Lower leg skin (tissue), 4 donors: ENCODE measurements around the gene FTO. TPM values are rescaled to one million over a fixed set of nuclear protein-coding genes. Genes with fewer than 3 reads are reported as not detected.

Experiments used
- DNase-seq, 2 donors: peaks; one replicate each; pipeline ENCODE4 v3.0.0-alpha.2; 2019; ENCODE audit warnings: low spot score in 2 of 2
- H3K4me3 ChIP-seq: fragments of 200-600 bp; sonication (generic); 2 replicates; pipeline ENCODE4 v1.5.1; 2017; ENCODE audit warnings: mild to moderate bottlenecking, low read depth; ENCODE audit not compliant: poor library complexity, severe bottlenecking
- CTCF ChIP-seq, 3 donors: fragments of 450-650 bp; IDR thresholded peaks; one replicate each; pipeline ENCODE4 v1.5.1; 2016; ENCODE audit warnings: antibody characterized with exemption in 3 of 3, mild to moderate bottlenecking in 3 of 3, moderate library complexity in 2 of 3
- POLR2A ChIP-seq, 2 donors: fragments of 450-650 bp; IDR thresholded peaks; one replicate each; pipeline ENCODE4 v1.6.1; 2016 to 2017; ENCODE audit warnings: antibody characterized with exemption in 2 of 2, mild to moderate bottlenecking in 1 of 2, moderate library complexity in 1 of 2
- WGBS, 2 donors: methylation state at CpG; one replicate each; pipeline ENCODE4 v1.1.5; 2018; 5-methylcytosine and 5-hydroxymethylcytosine counted together
- intact Hi-C: fragments of 100-400 bp; cut with DNase I; formaldehyde crosslinking; loops from one replicate; pipeline ENCODE4 v1.15.0; 2023; ENCODE audit warnings: low total_unique reads
- total RNA-seq, 4 donors: library from RNA; depleted of rRNA; stranded (reverse); fragments of >200 nt; gene quantifications; one replicate each; pipeline ENCODE4 v1.1.0, GENCODE V29; 2016

FTO gene
- total RNA-seq, 4 donors from 2014 or later, result 61.2 to 88.2 (median 64.1) TPM

GRCh38 chr16:54125751-54126655 lies 422.0 kb downstream of the FTO start:
- WGBS, 2 donors, result 73 to 79% methylated on average over 6 of the region's 6 CpGs
- TF ChIP-seq CTCF (IDR thresholded peaks at IDR 0.05) (no peak), POLR2A (IDR thresholded peaks at IDR 0.05) (no peak)
- intact Hi-C loops, result no loop called here
- no peak for DNase-seq
- H3K4me3 ChIP-seq, result no peak overlapping the region

DNA sequence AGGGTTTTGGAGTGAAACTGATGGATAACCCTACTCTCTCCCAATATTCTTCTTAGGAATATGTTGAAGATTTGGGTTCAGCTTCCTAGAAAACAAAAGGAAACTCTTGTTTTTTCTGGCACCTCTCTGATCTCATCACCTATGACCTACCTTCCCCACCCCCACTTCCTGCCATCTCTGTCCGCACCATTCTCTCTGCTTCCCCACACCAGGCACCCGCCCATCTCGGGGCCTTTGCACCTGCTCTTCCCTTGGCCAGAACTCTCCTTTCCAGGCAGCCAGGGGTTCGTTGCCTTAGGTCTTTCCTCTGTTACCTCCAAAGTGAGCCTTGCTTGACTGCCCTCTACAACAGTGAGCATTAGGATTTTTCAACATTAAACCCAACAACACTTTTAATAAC lies 423.0 kb downstream of the FTO start:
- WGBS, 2 donors, result 76 to 77% methylated on average over 4 of the region's 4 CpGs
- intact Hi-C loops, result no loop called here
- no peak for DNase-seq
- no peak overlapping the region for H3K4me3 ChIP-seq
- TF ChIP-seq POLR2A (IDR thresholded peaks at IDR 0.05) (no peak), CTCF (IDR thresholded peaks at IDR 0.05) (no peak)

DNA sequence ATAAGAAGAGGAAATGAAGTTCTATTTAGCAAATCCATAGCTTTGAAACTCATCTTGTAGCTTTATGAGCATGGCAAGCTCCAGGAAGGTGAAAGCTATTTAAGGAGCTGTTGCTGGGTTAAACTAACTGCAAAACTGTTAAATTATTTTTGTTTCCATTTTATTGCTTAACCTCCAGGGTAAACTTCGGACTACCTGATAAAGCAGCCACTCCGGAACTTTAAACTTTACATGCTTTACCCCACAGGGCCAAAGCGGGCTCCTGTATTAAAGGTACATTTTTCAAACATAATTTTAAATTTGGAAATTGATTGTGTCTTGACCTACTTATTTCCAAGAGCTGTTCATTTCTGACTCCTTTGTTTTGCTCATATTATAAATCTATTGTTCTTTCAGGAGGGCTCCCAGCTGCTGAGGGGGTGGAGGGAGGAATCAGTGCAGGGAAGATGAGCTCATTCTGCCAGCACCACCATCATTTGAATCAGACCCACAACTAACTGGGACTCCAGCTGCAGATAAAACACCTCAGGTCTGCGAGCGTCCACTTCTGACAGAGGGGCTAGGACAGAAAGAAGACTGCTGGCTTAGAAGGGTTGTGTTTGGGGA lies 424.8 kb downstream of the FTO start:
- no peak for DNase-seq
- intact Hi-C loops, result no loop called here
- no peak for TF ChIP-seq CTCF (IDR thresholded peaks at IDR 0.05)
- no peak overlapping the region for H3K4me3 ChIP-seq
- 75 to 79% methylated on average over 5 of the region's 5 CpGs for WGBS, 2 donors

DNA sequence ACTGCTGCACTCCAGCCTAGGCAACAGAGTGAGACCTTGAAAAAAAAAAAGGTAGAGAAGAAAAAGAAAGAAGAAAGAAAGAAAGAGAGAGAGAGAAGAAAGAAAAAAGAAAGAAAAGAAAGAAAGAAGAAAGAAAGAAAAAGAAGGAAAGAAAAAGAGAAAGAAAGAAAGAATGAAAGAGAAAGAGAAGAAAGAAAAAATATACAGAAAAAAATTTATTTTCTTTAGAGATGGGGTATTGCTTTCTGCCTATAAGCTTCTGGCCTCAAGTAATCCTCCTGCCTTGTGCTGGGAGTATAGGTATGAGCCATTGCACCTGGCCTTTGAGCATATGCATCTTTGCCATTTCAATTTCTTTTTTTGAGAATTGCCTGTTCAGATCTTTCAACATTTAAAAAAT lies 425.9 kb downstream of the FTO start:
- DNase-seq, result no peak
- TF ChIP-seq CTCF (IDR thresholded peaks at IDR 0.05), result no peak
- no peak for TF ChIP-seq POLR2A (IDR thresholded peaks at IDR 0.05)
- intact Hi-C loops, result no loop called here
- H3K4me3 ChIP-seq, result no peak overlapping the region

GRCh38 chr16:54135361-54136275 lies 431.7 kb downstream of the FTO start:
- no peak overlapping the region for H3K4me3 ChIP-seq
- 83 to 85% methylated on average over 5 of the region's 5 CpGs for WGBS, 2 donors
- no peak for DNase-seq
- TF ChIP-seq POLR2A (IDR thresholded peaks at IDR 0.05), result no peak
- no peak for TF ChIP-seq CTCF (IDR thresholded peaks at IDR 0.05)
- intact Hi-C loops, result no loop called here
